ENCODE results near the gene ETFA. TPM values are rescaled to one million over a fixed set of nuclear protein-coding genes. Genes with fewer than 3 reads are reported as not detected.

ETFA gene
- total and polyA plus RNA-seq, 9 of the 15 experiments (the other 6 are each of a cell fraction or from before 2014, with no cell fraction given): 130 to 543 (median 232) TPM

GRCh38 chr15:76336254-76337058 is 25.2 kb upstream of the ETFA start, which contains the start of gene ISL2 (continued):
- TF ChIP-seq STAG1 (CRISPR knock-in tag; IDR thresholded peaks at IDR 0.05; ENCODE audit: borderline replicate concordance) (no peak), RBM25 (IDR thresholded peaks at IDR 0.05; ENCODE audit: low read depth, low read length, severe bottlenecking) (no peak), THRAP3 (IDR thresholded peaks at IDR 0.05; ENCODE audit: borderline replicate concordance) (no peak), ZZZ3 (IDR thresholded peaks at IDR 0.05) (no peak), ZNF79 (CRISPR knock-in tag; IDR thresholded peaks at IDR 0.05; ENCODE audit: low read depth) (no peak), ZNF707 (CRISPR knock-in tag; conservative IDR thresholded peaks at IDR 0.05) (no peak), SRSF7 (optimal IDR thresholded peaks at IDR 0.05; ENCODE audit: low read depth, low read length) (no peak), HDGF (IDR thresholded peaks at IDR 0.05) (no peak), U2AF2 (optimal IDR thresholded peaks at IDR 0.05; ENCODE audit: low read depth, low read length) (no peak), SMC3 (conservative IDR thresholded peaks at IDR 0.05; ENCODE audit: insufficient read depth, low read depth, low read length) (no peak), NR2C1 (IDR thresholded peaks at IDR 0.05) (no peak), NR2C1 (tag; IDR thresholded peaks at IDR 0.05) (no peak), HNRNPK (IDR thresholded peaks at IDR 0.05; ENCODE audit: low read depth, low read length, poor library complexity, severe bottlenecking) (no peak), MAZ (CRISPR knock-in tag; conservative IDR thresholded peaks at IDR 0.05 in 1 of 2, IDR thresholded peaks at IDR 0.05 in 1 of 2) (peak; percentile 67 to 90; a peak in 3 of 4 replicates), MYC (IDR thresholded peaks at IDR 0.05; ENCODE audit: low read depth, low read length) (peak; percentile 92), MYC (CRISPR knock-in tag; IDR thresholded peaks at IDR 0.05; ENCODE audit: borderline replicate concordance, low read depth) (no peak), ZNF24 (IDR thresholded peaks at IDR 0.05) (no peak), SPI1 (IDR thresholded peaks at IDR 0.05; ENCODE audit: borderline replicate concordance, low read depth, low read length) (peak; percentile 71), NFE2L1 (tag; IDR thresholded peaks at IDR 0.05; ENCODE audit: borderline replicate concordance, low read depth) (no peak), HSF4 (CRISPR knock-in tag; IDR thresholded peaks at IDR 0.05; ENCODE audit: borderline replicate concordance) (no peak), SMARCA5 (IDR thresholded peaks at IDR 0.05) (no peak), PHB (CRISPR knock-in tag; IDR thresholded peaks at IDR 0.05) (no peak), ZNF316 (IDR thresholded peaks at IDR 0.05) (peak; percentile 76), ZNF239 (CRISPR knock-in tag; IDR thresholded peaks at IDR 0.05) (no peak), FOXA3 (CRISPR knock-in tag; conservative IDR thresholded peaks at IDR 0.05 in 1 of 2, IDR thresholded peaks at IDR 0.05 in 1 of 2) (no peak), STAT6 (CRISPR knock-in tag; IDR thresholded peaks at IDR 0.05) (no peak), IFI16 (CRISPR knock-in tag; IDR thresholded peaks at IDR 0.05) (no peak), SP2 (IDR thresholded peaks at IDR 0.05; ENCODE audit: extremely low read depth, low read depth, low read length, poor library complexity, severe bottlenecking) (no peak), PRPF4 (IDR thresholded peaks at IDR 0.05; ENCODE audit: insufficient read depth, low read depth, low read length, poor library complexity, severe bottlenecking) (no peak)
